Measurements from ENCODE around the gene DTX3. TPM values are rescaled to one million over a fixed set of nuclear protein-coding genes. Genes with fewer than 3 reads are reported as not detected.

Gene DTX3
- total RNA-seq, 1 experiment from 2014 or later: 67.5 TPM

- Histone ChIP-seq H3K4me1 (ENCODE audit: insufficient read depth, low read length) (no peaks in the 10 kb centered on the region), H3K56ac (ENCODE audit: insufficient read length, low read depth, low read length) (no peak overlapping the region), H3K23ac (ENCODE audit: insufficient read length, low read depth, low read length) (no peak overlapping the region), H2BK15ac (ENCODE audit: low read depth, low read length) (no peak overlapping the region), H3T11ph (ENCODE audit: low read length) (no peak overlapping the region), H4K20me1 (ENCODE audit: control insufficient read depth, insufficient read depth, insufficient read length) (no peaks in the 10 kb centered on the region), H3K9me3 (ENCODE audit: control insufficient read depth, low read depth, low read length) (no peaks in the 10 kb centered on the region), H4K8ac (replicated peaks; ENCODE audit: insufficient read length, low read depth, low read length) (no peak overlapping the region), H2BK20ac (ENCODE audit: low read depth, low read length, poor library complexity, severe bottlenecking) (no peak overlapping the region), H3K4ac (ENCODE audit: low read depth, low read length) (no peak overlapping the region), H3K79me1 (ENCODE audit: insufficient read depth, low read depth, low read length, poor library complexity, severe bottlenecking) (no peaks in the 10 kb centered on the region), H3K79me2 (ENCODE audit: insufficient read depth, low read length) (no peaks in the 10 kb centered on the region), H3K9ac (ENCODE audit: extremely low read depth, insufficient read length, low read length) (no peak overlapping the region), H4K5ac (ENCODE audit: insufficient read length, low read depth, low read length) (no peak overlapping the region), H2BK5ac (ENCODE audit: insufficient read length, low read length) (no peak overlapping the region), H3K27ac (ENCODE audit: insufficient read length, low read depth, low read length) (no peak overlapping the region), H2BK120ac (ENCODE audit: low read depth, low read length, poor library complexity, severe bottlenecking) (no peak overlapping the region), H3K23me2 (ENCODE audit: insufficient read length, low read depth, low read length, poor library complexity, severe bottlenecking) (no peaks in the 10 kb centered on the region), H2AFZ (ENCODE audit: low read length) (no peak overlapping the region), H2BK12ac (ENCODE audit: insufficient read length, low read depth, low read length) (no peak overlapping the region), H4K91ac (ENCODE audit: insufficient read length, low read depth, low read length) (no peak overlapping the region), H3K18ac (ENCODE audit: insufficient read length, low read depth, low read length) (no peak overlapping the region), H2AK5ac (ENCODE audit: insufficient read length, low read length) (no peak overlapping the region), H3K27me3 (ENCODE audit: insufficient read depth, low read length) (no peaks in the 10 kb centered on the region), H3K14ac (ENCODE audit: insufficient read depth, low read length) (no peak overlapping the region), H3K4me2 (ENCODE audit: insufficient read depth, insufficient read length, low read length) (no peak overlapping the region)
- Mint-ChIP-seq H3K36me3 (ENCODE audit: insufficient read depth in 1 of 3, low read depth in 3 of 3) (peaks cover 24 to 65% (median 49%) of the 10 kb centered on the region in 3 experiments), H3K27me3 (ENCODE audit: low read depth) (no peaks in the 10 kb centered on the region), H3K9me3 (no peaks in the 10 kb centered on the region), H3K27ac (no peak overlapping the region), H3K4me1 (peaks cover 0 to 2% of the 10 kb centered on the region in 2 experiments; a peak in 1 of 4 replicates), H3K4me3 (no peak overlapping the region)
- no peak for DNase-seq
- TF ChIP-seq, protein P1, sequence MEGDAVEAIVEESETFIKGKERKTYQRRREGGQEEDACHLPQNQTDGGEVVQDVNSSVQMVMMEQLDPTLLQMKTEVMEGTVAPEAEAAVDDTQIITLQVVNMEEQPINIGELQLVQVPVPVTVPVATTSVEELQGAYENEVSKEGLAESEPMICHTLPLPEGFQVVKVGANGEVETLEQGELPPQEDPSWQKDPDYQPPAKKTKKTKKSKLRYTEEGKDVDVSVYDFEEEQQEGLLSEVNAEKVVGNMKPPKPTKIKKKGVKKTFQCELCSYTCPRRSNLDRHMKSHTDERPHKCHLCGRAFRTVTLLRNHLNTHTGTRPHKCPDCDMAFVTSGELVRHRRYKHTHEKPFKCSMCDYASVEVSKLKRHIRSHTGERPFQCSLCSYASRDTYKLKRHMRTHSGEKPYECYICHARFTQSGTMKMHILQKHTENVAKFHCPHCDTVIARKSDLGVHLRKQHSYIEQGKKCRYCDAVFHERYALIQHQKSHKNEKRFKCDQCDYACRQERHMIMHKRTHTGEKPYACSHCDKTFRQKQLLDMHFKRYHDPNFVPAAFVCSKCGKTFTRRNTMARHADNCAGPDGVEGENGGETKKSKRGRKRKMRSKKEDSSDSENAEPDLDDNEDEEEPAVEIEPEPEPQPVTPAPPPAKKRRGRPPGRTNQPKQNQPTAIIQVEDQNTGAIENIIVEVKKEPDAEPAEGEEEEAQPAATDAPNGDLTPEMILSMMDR (conservative IDR thresholded peaks at IDR 0.05): no peak
- no CpG with 5 or more reads among the region's 1 CpG for WGBS (ENCODE audit: extremely low coverage, insufficient read length, low lambda C conversion rate)
Measured at GRCh38 chr12:57581802-57582201, 22.8 kb upstream of the DTX3 start.
